ENCODE measurements around the gene MYO7A. TPM values are rescaled to one million over a fixed set of nuclear protein-coding genes. Genes with fewer than 3 reads are reported as not detected.

Gene MYO7A
- total RNA-seq, 2 donors from 2014 or later, result 15.2 to 22.7 TPM

DNA sequence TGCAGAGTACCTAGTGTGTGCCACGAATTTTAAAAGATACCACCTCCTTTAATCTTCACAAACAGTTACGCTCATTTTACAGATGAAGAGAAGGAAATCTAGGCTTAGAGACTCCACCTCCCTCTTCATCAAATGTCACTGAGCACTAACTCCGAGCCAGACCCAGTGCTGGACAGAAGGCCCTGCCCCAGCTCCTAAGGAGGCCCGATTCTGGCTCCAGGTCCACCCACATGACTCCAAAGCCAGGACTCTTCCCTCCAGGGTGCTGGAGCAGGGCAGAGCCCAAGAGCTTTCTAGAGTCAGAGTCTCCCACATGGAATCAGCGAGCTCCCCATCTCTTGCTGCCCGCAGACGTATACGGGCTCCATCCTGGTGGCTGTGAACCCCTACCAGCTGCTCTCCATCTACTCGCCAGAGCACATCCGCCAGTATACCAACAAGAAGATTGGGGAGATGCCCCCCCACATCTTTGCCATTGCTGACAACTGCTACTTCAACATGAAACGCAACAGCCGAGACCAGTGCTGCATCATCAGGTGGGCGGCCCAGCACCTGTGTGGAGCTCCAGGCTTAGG lies 27.6 kb downstream of the MYO7A start:
- no peaks in the 10 kb centered on the region for H3K27me3 ChIP-seq (replicated peaks; ENCODE audit: insufficient read depth)
- H3K27ac ChIP-seq, result no peak overlapping the region
- H3K4me3 ChIP-seq, result no peak overlapping the region
- peaks cover 9 to 21% of the 10 kb centered on the region in 2 donors for H3K4me1 ChIP-seq (ENCODE audit: control insufficient read depth in 1 of 2, low read depth in 2 of 2)
- TF ChIP-seq, protein P1, sequence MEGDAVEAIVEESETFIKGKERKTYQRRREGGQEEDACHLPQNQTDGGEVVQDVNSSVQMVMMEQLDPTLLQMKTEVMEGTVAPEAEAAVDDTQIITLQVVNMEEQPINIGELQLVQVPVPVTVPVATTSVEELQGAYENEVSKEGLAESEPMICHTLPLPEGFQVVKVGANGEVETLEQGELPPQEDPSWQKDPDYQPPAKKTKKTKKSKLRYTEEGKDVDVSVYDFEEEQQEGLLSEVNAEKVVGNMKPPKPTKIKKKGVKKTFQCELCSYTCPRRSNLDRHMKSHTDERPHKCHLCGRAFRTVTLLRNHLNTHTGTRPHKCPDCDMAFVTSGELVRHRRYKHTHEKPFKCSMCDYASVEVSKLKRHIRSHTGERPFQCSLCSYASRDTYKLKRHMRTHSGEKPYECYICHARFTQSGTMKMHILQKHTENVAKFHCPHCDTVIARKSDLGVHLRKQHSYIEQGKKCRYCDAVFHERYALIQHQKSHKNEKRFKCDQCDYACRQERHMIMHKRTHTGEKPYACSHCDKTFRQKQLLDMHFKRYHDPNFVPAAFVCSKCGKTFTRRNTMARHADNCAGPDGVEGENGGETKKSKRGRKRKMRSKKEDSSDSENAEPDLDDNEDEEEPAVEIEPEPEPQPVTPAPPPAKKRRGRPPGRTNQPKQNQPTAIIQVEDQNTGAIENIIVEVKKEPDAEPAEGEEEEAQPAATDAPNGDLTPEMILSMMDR (IDR thresholded peaks at IDR 0.05), result no peak
- no peak for ATAC-seq (ENCODE audit: insufficient number of reproducible peaks, low FRiP score, low read depth)
- DNase-seq (ENCODE audit: low spot score), result no peak
- no peaks in the 10 kb centered on the region for H3K36me3 ChIP-seq
- H3K9me3 ChIP-seq, result no peaks in the 10 kb centered on the region

DNA sequence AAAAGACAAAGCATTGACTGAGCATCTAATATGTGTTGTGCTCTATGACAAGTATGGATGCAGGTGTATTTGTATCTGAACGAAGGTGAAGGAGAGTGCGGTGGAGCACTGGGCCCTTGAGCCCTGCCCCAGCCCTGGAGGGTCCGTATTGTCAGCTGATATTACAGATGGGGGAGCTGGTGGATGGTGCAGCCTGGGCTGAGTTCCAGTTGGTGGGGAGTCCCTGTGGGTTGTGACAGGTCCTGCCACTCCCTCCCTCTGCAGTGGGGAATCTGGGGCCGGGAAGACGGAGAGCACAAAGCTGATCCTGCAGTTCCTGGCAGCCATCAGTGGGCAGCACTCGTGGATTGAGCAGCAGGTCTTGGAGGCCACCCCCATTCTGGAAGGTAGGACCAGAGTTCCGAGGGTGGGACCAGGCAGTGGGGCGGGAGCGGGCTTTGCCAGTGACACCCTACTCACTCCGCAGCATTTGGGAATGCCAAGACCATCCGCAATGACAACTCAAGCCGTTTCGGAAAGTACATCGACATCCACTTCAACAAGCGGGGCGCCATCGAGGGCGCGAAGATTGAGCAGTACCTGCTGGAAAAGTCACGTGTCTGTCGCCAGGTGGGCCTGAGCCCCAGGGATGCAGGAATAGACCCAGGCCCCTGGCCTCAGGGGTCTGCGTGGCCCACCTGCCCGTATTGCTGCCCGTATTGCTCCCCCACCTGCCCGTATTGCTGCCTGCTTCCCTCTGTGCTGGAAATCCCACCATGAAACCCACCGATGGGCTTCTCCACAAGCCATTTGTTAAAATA lies 28.6 kb downstream of the MYO7A start:
- peaks cover 9 to 21% of the 10 kb centered on the region in 2 donors for H3K4me1 ChIP-seq (ENCODE audit: control insufficient read depth in 1 of 2, low read depth in 2 of 2)
- no peak overlapping the region for H3K4me3 ChIP-seq
- H3K9me3 ChIP-seq, result no peaks in the 10 kb centered on the region
- TF ChIP-seq, protein P1 (IDR thresholded peaks at IDR 0.05), result no peak
- ATAC-seq (ENCODE audit: insufficient number of reproducible peaks, low FRiP score, low read depth) (no peak), DNase-seq (ENCODE audit: low spot score) (no peak)
- no peaks in the 10 kb centered on the region for H3K36me3 ChIP-seq
- no peaks in the 10 kb centered on the region for H3K27me3 ChIP-seq (replicated peaks; ENCODE audit: insufficient read depth)
- no peak overlapping the region for H3K27ac ChIP-seq

DNA sequence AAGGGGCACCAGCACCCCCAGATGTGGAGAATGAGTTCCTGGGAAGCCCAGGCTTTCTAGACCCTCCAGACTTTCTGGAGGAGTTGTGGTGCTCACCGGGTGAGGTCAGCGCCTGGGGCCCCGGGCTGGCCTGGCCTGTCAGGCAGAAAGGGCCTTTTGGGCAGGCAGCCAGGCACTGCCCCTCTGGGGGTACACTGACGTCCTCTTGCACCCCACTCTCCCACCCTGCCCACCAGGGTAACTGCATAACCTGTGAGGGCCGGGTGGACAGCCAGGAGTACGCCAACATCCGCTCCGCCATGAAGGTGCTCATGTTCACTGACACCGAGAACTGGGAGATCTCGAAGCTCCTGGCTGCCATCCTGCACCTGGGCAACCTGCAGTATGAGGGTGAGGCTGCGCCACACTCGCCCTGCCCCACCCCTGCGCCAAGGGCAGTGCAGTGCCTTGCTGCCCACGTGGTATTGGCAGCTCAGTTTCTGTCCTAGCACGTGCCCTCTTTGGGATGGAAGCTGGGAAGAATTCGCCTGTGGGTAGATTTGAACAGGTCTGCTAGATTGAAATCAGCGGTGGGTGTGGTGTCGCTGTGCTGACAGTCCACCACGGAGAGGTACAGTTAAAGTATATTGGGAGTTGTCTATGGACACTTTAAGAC lies 30.1 kb downstream of the MYO7A start:
- H3K4me3 ChIP-seq, result no peak overlapping the region
- TF ChIP-seq, protein P1 (IDR thresholded peaks at IDR 0.05), result no peak
- peaks cover 9 to 17% of the 10 kb centered on the region in 2 donors for H3K4me1 ChIP-seq (ENCODE audit: control insufficient read depth in 1 of 2, low read depth in 2 of 2)
- no peaks in the 10 kb centered on the region for H3K9me3 ChIP-seq
- DNase-seq (ENCODE audit: low spot score) (no peak), ATAC-seq (ENCODE audit: insufficient number of reproducible peaks, low FRiP score, low read depth) (no peak)
- H3K27me3 ChIP-seq (replicated peaks; ENCODE audit: insufficient read depth), result no peaks in the 10 kb centered on the region
- H3K27ac ChIP-seq, result no peak overlapping the region
- no peaks in the 10 kb centered on the region for H3K36me3 ChIP-seq

DNA sequence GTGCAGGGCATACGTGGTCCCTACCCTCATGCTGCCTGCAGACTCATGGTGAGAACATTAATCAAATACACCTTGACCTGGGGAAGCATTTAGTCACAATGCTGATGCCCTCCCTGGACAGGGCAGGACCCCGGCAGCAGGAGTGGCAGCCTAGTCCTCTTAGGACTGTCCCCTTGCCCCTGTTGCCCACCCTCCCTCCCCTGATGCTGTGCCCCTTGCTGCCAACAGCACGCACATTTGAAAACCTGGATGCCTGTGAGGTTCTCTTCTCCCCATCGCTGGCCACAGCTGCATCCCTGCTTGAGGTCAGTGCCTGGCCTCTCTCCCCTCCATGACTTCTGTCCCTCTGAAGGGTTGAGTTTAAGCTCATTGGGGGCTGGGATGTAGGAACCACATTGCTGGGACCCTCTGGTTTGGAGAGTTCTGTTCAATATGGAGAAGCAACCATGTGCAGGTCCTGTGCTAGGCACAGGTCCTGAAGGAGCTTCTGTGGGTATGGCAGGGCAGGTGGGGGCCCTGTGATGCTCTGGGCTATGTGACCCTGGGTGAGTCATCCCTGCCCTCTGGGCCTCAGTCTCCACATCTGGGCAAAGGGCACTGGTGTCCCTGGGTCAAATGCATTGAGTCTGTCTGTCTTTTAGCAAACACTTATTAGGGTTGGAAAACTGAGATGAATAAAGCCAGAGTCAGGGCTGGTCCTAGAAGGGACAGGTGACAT lies 31.3 kb downstream of the MYO7A start:
- Histone ChIP-seq H3K36me3 (no peaks in the 10 kb centered on the region), H3K27me3 (replicated peaks; ENCODE audit: insufficient read depth) (no peaks in the 10 kb centered on the region), H3K9me3 (no peaks in the 10 kb centered on the region), H3K27ac (no peak overlapping the region), H3K4me3 (no peak overlapping the region), H3K4me1 (ENCODE audit: control insufficient read depth in 1 of 2, low read depth in 2 of 2) (peaks cover 3 to 5% of the 10 kb centered on the region in 2 donors)
- no peak for ATAC-seq (ENCODE audit: insufficient number of reproducible peaks, low FRiP score, low read depth)
- DNase-seq (ENCODE audit: low spot score), result no peak
- TF ChIP-seq, protein P1 (IDR thresholded peaks at IDR 0.05), result no peak

All from thoracic aorta (tissue), 2 donors.